Panc1 (cell line): ENCODE results near the gene PROM1. TPM values are rescaled to one million over a fixed set of nuclear protein-coding genes. Genes with fewer than 3 reads are reported as not detected.

Experiments used
- ATAC-seq: fragments of 200-7000 bp; cut with Tn5 transposase; 2 replicates; pipeline ENCODE4 v1.9.1; 2020; ENCODE audit warnings: mild to moderate bottlenecking, moderate library complexity
- BruUV-seq: library from RNA; stranded (reverse); fragments of 400-500 nt; replicated peaks from 2 replicates; lab custom pipeline; 2021; lab: Mats Ljungman, UMichigan
- CTCF ChIA-PET: fragments of 300-600 bp; sonication (Branson Sonifier 250); formaldehyde crosslinking; loops from one replicate; lab custom pipeline; 2022; ENCODE audit warnings: antibody characterized with exemption; lab: Charles Lee
- POLR2A ChIA-PET: fragments of 300-600 bp; sonication (Branson Sonifier 250); formaldehyde crosslinking; loops from one replicate; lab custom pipeline; 2022; ENCODE audit warnings: antibody characterized with exemption; lab: Charles Lee
- DNase-seq: peaks from one replicate; pipeline ENCODE4 v3.0.0-alpha.2; 2010; ENCODE audit warnings: low read depth, low spot score
- H3K27ac ChIP-seq: 2 replicates; pipeline ENCODE4 v1.5.1; 2011; ENCODE audit warnings: mild to moderate bottlenecking, low read length, inconsistent platforms
- H3K27me3 ChIP-seq: fragments of 200-500 bp; sonication (Bioruptor generic); 2 replicates; pipeline ENCODE4 v1.6.0; 2014; ENCODE audit warnings: low read length, inconsistent platforms; ENCODE audit not compliant: control insufficient read depth, insufficient read depth
- H3K36me3 ChIP-seq: fragments of 200-500 bp; sonication (Bioruptor generic); 2 replicates; pipeline ENCODE4 v1.5.1; 2014; ENCODE audit warnings: inconsistent platforms, mild to moderate bottlenecking, low read length, moderate library complexity; ENCODE audit not compliant: control insufficient read depth, insufficient read depth
- H3K4me1 ChIP-seq: 2 replicates; pipeline ENCODE4 v1.5.1; 2011; ENCODE audit warnings: inconsistent platforms, mild to moderate bottlenecking, low read length, moderate library complexity; ENCODE audit not compliant: control insufficient read depth, insufficient read depth
- H3K4me3 ChIP-seq, 2 experiments: 2 replicates each; pipeline ENCODE4 v1.5.1; 2011 to 2012; ENCODE audit warnings: low read depth in 2 of 2, low read length in 2 of 2, mild to moderate bottlenecking in 2 of 2, inconsistent platforms in 1 of 2, moderate library complexity in 1 of 2
- H3K9me3 ChIP-seq: fragments of 200-500 bp; sonication (Bioruptor generic); 2 replicates; pipeline ENCODE4 v1.5.1; 2014; ENCODE audit warnings: low read depth, mild to moderate bottlenecking, inconsistent platforms, low read length, moderate library complexity; ENCODE audit not compliant: control insufficient read depth, insufficient read depth
- CTCF ChIP-seq: fragments of 450-650 bp; IDR thresholded peaks from 2 replicates; pipeline ENCODE4 v1.5.1; 2017; ENCODE audit warnings: mild to moderate bottlenecking
- POLR2AphosphoS5 ChIP-seq: IDR thresholded peaks from 2 replicates; pipeline ENCODE4 v1.6.1; 2012; ENCODE audit warnings: mild to moderate bottlenecking, low read depth, low read length, moderate library complexity
- REST ChIP-seq, 2 experiments: IDR thresholded peaks; 2 replicates each; pipeline ENCODE4 v1.6.1; 2011 to 2012; ENCODE audit warnings: low read depth in 2 of 2, control low read depth in 1 of 2, low read length in 1 of 2, mild to moderate bottlenecking in 1 of 2, moderate library complexity in 1 of 2; ENCODE audit not compliant: insufficient read depth in 1 of 2
- SIN3A ChIP-seq: IDR thresholded peaks from 2 replicates; pipeline ENCODE4 v1.6.1; 2012; ENCODE audit warnings: low read depth, mild to moderate bottlenecking, low read length, moderate library complexity, borderline replicate concordance; ENCODE audit not compliant: insufficient read depth
- TCF7L2 ChIP-seq: IDR thresholded peaks from 2 replicates; pipeline ENCODE4 v1.6.1; 2011; ENCODE audit warnings: mild to moderate bottlenecking, low read depth, low read length, inconsistent platforms
- in situ Hi-C: cut with HindIII; loops from 2 replicates; pipeline ENCODE4 v1.10.0; 2016; ENCODE audit warnings: low sequenced_read_pairs, low pct_unique_long_range_greater_than_20kb
- intact Hi-C: fragments of 100-400 bp; cut with micrococcal nuclease; formaldehyde crosslinking; loops from one replicate; pipeline ENCODE4 v1.10.0; 2022; ENCODE audit not compliant: unreplicated experiment
- total RNA-seq: library from RNA; stranded (reverse); gene quantifications from one replicate; pipeline ENCODE4 v1.2.1, GENCODE V29; 2021; ENCODE audit not compliant: unreplicated experiment

Gene PROM1
- total RNA-seq, 1 experiment from 2014 or later: 0.18 TPM

- CTCF ChIA-PET: no interaction called here
Observed at GRCh38 chr4:15930314-15930713, 153.5 kb downstream of the PROM1 start.

GRCh38 chr4:15929540-15929939 is 154.3 kb downstream of the PROM1 start:
- intact Hi-C loops: no loop called here
- in situ Hi-C loops: no loop called here
- DNase-seq: no peak
- no peak for ATAC-seq
- no peak overlapping the region for H3K27ac ChIP-seq
- no peaks in the 10 kb centered on the region for H3K27me3 ChIP-seq
- ChIA-PET POLR2A (no interaction called here), CTCF (no interaction called here)
- H3K9me3 ChIP-seq: no peaks in the 10 kb centered on the region
- H3K4me1 ChIP-seq: no peaks in the 10 kb centered on the region
- no peaks in the 10 kb centered on the region for H3K36me3 ChIP-seq
- H3K4me3 ChIP-seq: no peak overlapping the region
- BruUV-seq: no TSS peak
- no peak for TF ChIP-seq SIN3A

More at GRCh38 chr4:15930314-15930713, 153.5 kb downstream of the PROM1 start:
- TF ChIP-seq REST (IDR thresholded peaks at IDR 0.05; ENCODE audit: insufficient read depth in 1 of 2, low read depth in 2 of 2, low read length in 1 of 2) (no peak), POLR2AphosphoS5 (no peak), SIN3A (no peak), CTCF (no peak), TCF7L2 (no peak)
- H3K4me1 ChIP-seq: no peaks in the 10 kb centered on the region
- DNase-seq: no peak
- intact Hi-C loops (no loop called here), in situ Hi-C loops (no loop called here)
- H3K4me3 ChIP-seq: no peak overlapping the region
- H3K27ac ChIP-seq: no peak overlapping the region
- no peaks in the 10 kb centered on the region for H3K36me3 ChIP-seq
- no TSS peak for BruUV-seq
- H3K27me3 ChIP-seq: no peaks in the 10 kb centered on the region
- H3K9me3 ChIP-seq: no peaks in the 10 kb centered on the region
- POLR2A ChIA-PET: interaction anchor here (0.6 kb wide), 1 partner anchor 259 kb away, joined by 3 read pairs; no protein-coding TSS in a partner anchor
- no peak for ATAC-seq

- ATAC-seq (no peak), DNase-seq (no peak)
- Histone ChIP-seq H3K27me3 (no peaks in the 10 kb centered on the region), H3K27ac (no peak overlapping the region), H3K9me3 (no peaks in the 10 kb centered on the region), H3K36me3 (no peaks in the 10 kb centered on the region), H3K4me3 (no peak overlapping the region), H3K4me1 (no peaks in the 10 kb centered on the region)
- ChIA-PET CTCF (no interaction called here), POLR2A (no interaction called here)
- TF ChIP-seq TCF7L2: no peak
- BruUV-seq: no TSS peak
- intact Hi-C loops: no loop called here
- in situ Hi-C loops: no loop called here
Observed at GRCh38 chr4:15928883-15929282, 154.9 kb downstream of the PROM1 start.
